Right ventricle myocardium superior (tissue), 1 donor: ENCODE results near the gene COL23A1. TPM values are rescaled to one million over a fixed set of nuclear protein-coding genes. Genes with fewer than 3 reads are reported as not detected.

Experiments
- ATAC-seq: fragments of 200-7000 bp; cut with Tn5 transposase; one replicate; pipeline ENCODE4 v1.9.1; 2020; ENCODE audit warnings: mild to moderate bottlenecking; ENCODE audit not compliant: poor library complexity
- DNase-seq: peaks from one replicate; pipeline ENCODE4 v3.0.0-alpha.2; 2020
- intact Hi-C: fragments of 100-400 bp; cut with DNase I; formaldehyde crosslinking; loops from one replicate; pipeline ENCODE4 v1.11.2; 2022
- total RNA-seq: library from RNA; stranded (reverse); fragmentation: NEBNext Ultra II Directional; extraction: Animal tissue kit (Norgen Biotek cat#: 25700); gene quantifications from one replicate; pipeline ENCODE4 v1.2.1, GENCODE V29; 2021
- donor health status: DM: no; HTN: yes; CAD: no; lungs with severe emphysema.

COL23A1 gene
- total RNA-seq, 1 donor from 2014 or later = 18.8 TPM

DNA sequence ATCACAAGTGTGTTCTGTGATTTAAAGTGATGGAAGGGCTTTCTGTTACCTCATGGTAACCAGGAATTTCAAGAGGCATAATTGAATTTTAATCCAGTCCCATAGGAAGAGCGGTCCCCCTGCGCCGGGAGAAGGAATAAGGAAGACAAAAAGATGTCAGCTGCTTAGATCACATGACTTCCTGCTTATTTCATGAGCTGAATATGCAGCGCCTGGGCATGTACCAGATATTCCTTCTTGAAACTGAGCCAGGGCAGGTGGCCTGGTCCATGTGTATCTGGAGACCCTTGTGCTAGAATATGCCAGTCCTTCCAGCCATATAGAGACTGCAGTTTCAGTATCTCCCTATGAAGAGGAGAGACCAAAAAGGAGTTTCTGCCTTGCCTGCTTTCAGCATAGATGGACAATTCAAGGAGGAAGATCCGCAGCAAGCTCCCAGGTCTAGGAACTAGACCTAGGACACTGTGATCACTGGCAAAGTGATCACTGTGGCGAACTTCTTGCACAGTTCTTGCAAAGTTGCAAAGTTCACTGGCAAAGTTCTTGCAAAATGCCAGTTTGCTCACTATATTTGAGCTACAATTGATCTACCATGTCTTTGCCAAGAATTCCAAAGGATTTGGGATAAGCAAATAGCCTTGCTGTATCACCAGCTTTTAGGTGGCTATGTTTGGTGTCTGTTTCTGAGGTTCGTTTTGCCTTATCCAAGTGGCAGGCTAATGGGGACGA lies 254.7 kb downstream of the COL23A1 start:
- DNase-seq (no peak), ATAC-seq (no peak)
- intact Hi-C loops = no loop called here

DNA sequence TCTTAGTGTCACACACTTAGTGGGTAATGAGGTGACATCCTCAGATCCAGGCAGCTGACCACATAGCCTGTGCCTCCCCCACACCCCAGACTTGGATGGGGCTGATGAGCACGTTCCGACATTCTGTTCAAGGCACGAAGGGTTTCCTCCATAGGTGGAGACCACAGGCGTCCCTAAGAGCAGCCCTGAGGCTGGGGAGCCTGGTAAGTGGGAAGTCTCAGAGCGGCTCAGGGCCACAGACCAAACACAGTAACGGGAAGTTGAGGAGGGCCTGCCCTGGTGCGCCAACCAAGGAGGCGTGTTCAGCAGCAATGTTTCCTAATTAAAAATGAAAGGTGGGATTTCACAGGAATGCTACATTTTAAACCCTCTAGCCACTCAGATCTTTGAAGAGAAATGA lies 255.3 kb downstream of the COL23A1 start:
- peak; percentile 45 for DNase-seq
- intact Hi-C loops = no loop called here

DNA sequence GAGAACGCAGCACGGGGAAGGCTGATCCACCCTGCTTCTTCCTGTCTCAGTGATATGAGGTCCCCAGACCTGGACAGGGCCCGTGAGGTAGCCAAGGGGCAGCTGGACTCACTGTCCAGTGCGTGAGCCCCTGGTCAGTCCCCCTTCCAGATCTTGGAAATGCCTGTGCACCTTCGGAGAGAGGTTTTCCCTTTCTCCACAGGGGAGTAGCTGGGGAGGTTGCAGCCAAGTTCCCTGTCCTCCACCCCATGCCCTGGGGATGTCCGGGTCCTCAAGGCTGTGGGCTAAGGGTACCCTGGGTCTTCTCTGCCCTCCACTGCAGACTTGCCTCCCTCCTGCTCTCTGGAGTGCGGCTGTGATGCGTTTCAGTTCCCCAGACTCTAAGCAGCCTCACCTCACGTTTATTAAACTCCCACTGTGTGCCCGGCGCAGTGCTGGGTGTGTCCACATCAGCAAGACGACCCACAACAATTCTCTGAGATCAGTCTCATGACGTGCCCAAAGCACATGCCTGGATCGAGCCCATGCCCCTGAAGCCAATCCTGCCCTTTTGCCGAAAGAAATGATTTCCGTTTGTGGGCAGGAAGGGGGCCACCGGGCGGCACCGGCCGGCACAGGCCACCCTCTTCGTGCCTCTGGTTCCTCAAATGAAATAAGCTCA lies 256.2 kb downstream of the COL23A1 start:
- ATAC-seq (no peak), DNase-seq (peak; percentile 39)
- intact Hi-C loops = no loop called here

More for the DNA sequence above, 255.3 kb downstream of the COL23A1 start:
- no peak for ATAC-seq

DNA sequence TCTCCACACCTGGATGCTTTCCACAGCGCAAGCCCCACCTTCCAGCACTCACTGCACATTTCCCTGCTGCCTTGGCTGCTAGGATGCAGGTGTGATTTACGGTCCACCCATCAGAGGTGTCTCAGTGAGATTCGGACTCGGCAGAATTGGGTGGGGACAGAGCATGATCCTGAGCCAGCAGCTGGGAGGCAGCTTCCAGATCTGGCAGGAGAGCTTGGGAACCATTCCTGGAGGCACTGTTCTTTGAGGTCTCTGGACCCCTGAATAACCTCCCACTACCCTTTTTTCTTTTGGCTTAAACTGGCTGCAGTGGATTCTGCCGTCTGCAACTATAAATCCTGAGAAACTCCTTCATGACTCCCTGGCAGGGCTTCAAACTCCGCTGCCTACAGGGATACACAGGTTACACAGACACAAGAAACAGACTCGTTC lies 258.0 kb downstream of the COL23A1 start:
- peak; percentile 4 for ATAC-seq
- intact Hi-C loops = no loop called here
- DNase-seq = no peak

DNA sequence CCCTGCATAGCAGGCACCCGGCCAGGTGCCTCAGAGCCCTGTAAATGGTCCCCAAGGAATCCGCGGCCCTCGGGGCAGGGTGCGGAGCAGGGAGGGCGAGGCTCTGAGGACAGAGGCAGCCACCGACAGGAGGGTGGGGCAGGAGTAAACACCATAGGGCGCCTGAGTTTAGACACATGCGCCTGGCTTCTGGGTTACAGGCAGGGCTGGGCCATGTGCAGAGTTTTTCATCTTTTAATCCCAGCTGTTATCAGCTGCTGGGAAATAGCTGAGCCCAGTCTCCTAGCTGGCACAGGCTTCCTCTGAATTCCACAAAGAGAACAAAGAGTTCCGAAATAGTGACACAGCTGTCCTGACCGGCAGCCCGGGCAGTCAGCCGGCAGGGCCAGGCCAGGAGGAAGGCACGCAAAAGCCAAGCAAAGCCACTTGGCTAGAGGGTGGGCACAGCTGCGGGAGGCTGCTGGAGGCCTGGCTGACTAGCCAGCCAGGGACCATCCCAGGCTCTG lies 258.6 kb downstream of the COL23A1 start:
- DNase-seq (peak; percentile 81), ATAC-seq (peak; percentile 89)
- intact Hi-C loops = no loop called here

DNA sequence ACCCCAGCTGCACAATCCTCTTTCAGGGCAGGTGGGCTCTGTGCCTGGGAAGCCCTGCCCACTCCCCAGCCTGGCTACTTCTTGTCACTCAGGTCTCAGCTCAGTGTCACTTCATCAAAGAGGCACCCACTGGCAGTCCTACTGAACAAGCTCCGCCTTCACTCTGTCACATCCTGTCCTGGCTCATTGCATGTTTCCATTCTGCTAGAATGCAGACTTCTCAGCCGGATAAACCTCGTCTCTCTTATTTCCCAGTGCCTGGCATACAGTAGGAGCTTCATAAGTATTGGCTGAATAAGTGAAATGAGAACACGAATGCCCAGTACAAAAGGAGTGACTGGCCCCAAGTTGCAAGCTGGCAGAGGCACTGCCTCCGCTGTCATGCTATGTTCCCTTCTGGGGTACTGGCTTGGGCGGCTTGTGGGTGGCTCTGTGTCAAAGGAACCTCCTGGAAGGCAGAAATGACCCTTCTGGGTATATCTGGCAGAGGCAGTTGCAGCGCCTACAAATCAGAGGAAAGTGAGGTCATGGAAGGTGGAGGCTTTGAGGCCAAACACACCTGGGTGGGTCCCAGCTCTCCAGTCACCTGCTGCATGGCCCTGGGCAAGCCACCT lies 259.3 kb downstream of the COL23A1 start:
- ATAC-seq = peak; percentile 78
- peak; percentile 45 for DNase-seq
- intact Hi-C loops = no loop called here

DNA sequence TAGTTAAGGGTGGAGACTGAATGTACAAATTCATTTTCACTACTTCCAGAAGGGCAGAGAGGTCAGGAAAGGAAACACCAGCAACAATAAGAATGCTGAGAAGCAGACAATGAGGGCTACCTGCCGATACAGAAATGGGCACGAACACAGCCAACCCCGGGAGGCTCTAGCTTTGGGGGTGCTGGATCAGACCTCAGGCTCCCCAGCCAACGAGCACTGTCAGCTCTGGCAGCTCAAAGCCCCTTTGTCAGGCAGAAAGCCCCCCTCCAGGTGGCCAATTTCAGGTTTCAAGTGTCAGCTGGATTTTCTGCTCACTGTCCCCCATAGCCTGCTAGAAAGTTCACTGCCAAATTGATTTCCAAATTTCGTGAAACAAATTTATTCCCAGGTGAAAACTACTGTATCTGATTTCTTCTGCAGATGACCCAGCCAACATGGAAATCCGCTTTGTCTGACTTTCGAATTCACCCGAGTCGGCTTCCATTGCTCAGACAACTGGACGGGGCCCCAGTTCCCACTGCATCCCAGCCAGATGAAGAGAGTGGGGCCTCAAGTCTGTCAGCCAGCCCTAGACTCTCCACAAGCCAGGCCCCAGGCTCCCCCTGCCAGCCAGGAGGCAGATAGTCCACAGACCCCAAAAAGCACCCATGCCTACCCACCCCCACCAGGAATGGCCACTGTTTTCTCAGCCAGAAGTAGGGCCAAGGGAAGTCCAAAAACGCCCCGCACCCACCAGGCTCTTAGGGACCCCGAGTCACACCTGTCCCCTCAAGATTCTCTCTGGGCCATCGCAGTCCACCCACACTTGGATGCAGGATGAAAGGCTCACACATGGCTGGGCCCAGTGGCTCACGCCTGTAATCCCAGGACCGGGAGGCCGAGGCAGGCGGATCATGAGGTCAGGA lies 261.1 kb downstream of the COL23A1 start:
- intact Hi-C loops = no loop called here
- peak; percentile 24 for DNase-seq

DNA sequence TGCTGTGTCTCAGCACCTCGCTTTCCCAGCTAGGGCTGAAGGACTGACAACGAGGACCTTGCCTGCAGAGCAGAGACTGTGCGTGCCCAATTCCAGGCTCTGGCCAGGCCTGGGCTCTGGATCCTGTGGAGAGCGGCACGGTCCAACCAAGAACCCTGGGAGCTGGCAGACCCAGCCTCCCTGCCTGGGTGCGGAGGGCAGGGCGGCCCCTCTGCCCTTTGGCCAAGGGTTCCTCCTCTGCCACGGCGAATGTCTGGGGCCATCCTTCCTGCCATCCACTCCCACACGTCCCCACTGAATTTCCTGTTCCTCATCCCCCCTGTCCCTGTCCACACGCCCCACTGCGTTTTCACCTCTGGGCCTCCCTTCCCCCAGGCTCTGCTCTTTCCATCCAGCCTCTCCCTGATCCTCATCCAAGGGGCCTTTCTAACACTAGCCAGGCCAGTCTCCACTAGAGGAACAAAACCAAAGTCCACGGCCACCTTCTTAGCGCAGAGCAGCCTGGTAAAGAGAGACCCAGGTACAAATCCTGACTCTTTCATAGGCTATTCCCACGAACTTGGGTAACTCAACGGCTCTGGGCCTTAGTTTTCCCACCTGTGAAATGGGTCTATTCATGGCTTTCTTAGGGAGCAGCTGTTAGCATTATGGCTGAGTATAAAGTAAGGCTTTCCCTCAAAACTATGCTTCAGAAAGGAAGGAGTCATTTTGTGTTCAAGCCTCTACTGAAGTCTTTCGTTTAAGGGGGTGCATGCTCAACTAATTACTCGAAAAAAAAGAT lies 262.1 kb downstream of the COL23A1 start:
- DNase-seq (peak; percentile 13), ATAC-seq (no peak)
- intact Hi-C loops = no loop called here

More for the DNA sequence above, 261.1 kb downstream of the COL23A1 start:
- no peak for ATAC-seq

DNA sequence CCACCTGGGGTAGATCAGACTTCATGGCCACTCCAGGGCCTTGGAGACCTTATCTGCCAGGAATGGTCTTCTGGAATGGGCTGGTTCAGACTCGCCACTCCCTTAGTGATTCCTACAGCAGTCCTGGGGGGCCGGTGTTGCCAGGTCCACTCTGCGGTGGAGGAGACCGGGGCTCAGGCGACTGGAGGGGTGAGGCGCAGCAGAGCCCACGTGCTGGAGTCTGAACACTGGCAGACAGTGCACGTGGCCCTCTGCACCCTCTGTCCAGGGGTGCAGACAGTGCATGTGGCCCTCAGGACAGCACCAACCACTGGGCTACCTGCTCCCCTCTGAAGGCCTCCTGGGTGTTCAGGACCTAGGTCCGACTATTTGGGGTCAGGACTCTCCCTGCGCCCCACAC lies 262.7 kb downstream of the COL23A1 start:
- no peak for ATAC-seq
- no peak for DNase-seq
- intact Hi-C loops = no loop called here

DNA sequence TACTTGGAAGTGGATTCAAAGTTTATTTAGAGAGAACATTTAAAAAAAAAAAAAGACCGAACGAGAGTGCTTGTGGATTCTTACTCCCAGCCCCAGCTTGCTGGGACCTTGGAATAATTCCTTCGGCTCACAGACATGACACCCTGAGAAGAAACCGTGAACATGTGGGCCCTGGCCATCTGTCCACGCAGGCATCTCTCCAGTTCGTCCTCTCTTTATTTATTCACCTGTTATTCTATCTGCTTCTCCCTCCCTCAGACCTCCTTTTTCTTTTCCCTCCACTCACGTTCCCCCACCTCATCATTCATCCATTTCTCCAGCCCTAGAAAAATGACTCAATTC lies 263.8 kb downstream of the COL23A1 start:
- DNase-seq (peak; percentile 26), ATAC-seq (no peak)
- intact Hi-C loops = no loop called here

DNA sequence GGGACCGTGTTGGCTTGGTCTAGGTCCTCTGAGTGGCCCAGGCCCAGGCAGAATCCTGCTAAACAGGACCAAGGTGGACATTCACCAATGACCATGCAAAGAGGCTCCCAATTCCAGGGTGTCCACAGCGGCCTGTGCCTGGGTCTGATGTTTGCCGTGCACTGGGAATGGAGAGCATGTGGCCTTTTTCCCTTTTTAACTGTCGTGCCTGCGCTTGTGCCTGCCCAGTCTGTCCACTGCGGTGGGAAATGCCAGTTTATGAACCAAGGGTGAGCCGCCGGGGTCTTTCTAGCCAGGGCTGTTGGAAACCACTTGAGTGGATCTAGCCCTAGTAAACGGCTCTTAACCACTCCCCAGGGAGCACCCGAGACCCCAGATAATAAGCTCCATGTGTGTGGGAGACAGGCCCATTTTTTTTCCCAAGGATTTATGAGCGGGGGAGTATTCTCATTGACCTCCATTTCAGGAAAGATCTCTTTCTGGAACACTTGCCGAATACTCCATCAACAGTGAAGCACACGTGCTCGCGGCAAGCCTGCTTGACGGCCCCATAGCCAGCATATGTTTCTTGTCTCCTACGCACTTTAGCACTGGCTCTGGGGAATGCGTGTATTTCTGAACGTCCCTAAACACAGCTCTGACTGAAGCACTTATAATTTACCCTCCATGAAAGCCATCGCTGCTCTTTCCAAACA lies 264.4 kb downstream of the COL23A1 start:
- intact Hi-C loops = no loop called here
- ATAC-seq (peak; percentile 36), DNase-seq (peak; percentile 40)

DNA sequence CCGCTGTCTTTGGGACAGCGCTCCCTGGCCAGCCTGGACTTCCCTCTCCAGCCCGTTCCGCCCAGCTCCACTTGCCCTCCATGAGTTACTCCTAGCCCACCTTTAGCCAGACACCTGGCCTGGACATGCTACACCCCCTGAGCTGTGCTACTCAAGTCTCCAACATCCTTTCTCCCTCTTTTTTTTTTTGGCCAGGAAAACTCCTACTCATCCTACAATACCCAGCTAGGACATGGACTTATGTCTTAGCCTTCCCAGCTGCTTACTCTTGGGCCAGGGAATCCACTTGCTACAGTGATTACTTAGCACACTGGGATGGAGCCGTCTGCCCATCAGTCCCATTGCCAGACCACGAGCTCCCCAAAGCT lies 264.9 kb downstream of the COL23A1 start:
- DNase-seq (peak; percentile 18), ATAC-seq (no peak)
- intact Hi-C loops = no loop called here

DNA sequence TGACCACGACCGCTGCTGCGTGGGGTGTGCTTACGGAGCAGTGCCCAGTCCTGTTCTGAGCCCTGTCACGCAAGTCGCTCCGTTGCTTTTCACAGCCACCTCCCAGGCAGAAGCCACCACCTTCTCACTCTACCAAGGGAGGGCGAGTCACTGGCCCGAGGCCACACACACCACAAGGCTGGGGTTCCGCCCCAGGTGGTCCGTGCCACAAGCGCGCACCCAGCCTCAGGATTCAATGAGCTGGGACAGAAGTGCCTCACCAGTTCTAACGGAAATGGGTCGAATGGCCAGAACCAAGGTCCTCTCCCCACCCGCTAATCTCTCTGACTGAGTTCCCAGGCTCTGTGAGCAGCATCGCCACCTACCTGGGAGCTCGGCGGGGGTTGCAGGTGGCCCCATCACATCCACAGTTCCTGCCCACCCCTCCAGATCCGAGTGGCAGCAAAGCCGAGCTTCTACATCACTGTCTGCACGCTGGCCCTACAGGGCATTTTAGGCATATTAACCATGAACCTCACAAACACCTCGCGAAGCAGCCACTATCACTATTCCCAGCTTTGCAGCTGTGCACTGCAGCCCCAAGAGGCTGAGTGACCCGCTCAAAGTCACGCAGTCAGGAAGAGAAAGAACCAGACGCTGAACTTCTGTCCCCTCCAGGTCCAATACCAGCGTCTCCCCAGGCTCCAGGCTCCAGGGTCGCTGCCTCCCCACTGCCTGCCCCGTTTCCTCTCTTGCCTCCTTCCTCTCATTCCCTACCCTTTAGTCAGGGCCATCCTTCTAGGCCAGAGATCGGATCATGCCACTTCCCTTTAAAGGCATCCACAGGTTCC lies 265.5 kb downstream of the COL23A1 start:
- DNase-seq = peak; percentile 25
- no peak for ATAC-seq
- intact Hi-C loops = no loop called here

DNA sequence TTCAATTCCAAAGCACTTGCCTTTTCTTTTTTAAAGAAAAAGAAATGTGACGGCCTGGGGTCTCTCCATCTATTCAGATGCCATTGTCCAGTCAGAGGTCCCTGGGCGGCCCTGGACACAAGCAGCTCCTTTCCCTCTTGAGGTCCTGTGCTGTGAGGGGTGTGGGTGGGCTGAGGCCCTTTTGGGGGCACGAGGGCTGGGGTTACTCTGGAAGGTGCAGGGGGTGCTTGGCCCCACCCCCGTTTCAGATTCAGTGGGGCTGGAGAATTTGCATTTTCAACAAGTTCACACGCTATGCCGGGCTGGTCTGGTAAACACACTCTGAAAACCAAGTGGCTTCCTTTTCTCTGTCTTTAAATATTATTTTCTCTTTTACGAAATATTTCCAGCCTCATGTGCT lies 266.2 kb downstream of the COL23A1 start:
- no peak for ATAC-seq
- DNase-seq = peak; percentile 16
- intact Hi-C loops = no loop called here

DNA sequence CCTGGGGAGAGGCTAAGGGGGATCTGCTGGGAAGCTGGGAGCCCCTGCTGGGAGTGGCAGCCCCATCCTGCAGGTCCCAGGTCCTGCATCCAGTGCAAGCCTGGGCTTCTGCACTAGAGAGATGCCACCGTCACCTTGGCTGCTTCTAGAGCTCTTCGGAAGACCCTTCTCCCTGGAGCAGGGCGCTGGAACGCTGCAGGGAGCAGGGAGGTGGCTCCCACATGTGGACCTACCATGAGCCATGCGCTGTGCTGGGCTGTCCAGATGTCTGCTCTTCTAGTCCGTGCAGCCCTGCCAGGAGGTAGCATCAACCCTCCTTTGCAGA lies 266.7 kb downstream of the COL23A1 start:
- intact Hi-C loops = no loop called here
- ATAC-seq (no peak), DNase-seq (peak; percentile 30)

DNA sequence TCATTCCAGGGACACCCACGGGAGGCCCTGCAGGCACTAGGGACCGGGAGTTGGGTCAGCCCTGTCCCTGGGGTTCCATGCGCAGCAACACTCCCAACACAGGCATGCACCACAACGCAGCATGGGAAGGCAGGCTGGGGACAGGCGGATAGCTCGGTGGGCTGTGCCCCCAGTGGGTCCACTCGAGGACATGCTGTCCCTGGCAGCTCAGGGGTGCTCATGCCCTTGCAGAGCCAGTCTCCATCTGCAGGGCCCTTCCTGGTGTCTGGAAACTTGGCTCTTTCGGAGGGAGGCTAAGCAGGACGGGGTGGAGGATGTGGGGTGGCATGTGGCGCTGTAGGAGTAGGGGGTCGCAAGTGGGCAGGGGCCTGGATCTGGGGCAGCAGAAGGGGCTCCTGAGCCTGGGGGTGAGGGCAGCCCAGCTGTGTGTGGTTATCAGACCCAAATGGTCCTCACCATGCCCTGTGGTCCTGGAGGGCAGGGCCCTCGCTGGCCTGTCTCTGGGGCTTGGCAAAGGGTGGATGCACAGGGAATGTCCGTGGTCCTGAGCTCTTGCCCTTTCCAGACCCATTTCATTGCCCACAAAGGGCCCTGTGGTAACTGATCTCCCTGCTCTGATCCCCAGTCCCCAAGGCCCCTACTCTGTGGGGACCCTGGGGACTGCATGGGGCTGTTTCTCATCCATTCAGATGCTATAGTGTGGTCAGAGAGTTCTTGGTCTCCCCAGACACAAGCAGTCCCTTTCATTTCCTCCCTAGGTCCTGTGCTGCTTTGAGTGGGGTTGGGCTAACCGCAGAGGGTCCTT lies 267.3 kb downstream of the COL23A1 start:
- ATAC-seq (no peak), DNase-seq (peak; percentile 15)
- intact Hi-C loops = no loop called here
